Neural progenitor cell (in vitro differentiated cells): ENCODE results near the gene TLE3. TPM values are rescaled to one million over a fixed set of nuclear protein-coding genes. Genes with fewer than 3 reads are reported as not detected.

ENCODE experiments used
- DNase-seq: peaks from one replicate; pipeline ENCODE4 v3.0.0-alpha.2; 2016; ENCODE audit warnings: low spot score
- H2AFZ ChIP-seq: fragments of 200-600 bp; sonication (generic); replicated peaks from 2 replicates; pipeline ENCODE4 v1.6.1; 2016; ENCODE audit warnings: antibody characterized with exemption
- H3F3A ChIP-seq: fragments of 200-600 bp; sonication (generic); 2 replicates; pipeline ENCODE4 v1.6.1; 2016; ENCODE audit warnings: antibody characterized with exemption, low read depth
- H3K27ac ChIP-seq: fragments of 200-600 bp; sonication (generic); 2 replicates; pipeline ENCODE4 v1.5.1; 2016; ENCODE audit warnings: mild to moderate bottlenecking
- H3K27me3 ChIP-seq: fragments of 200-600 bp; sonication (generic); 2 replicates; pipeline ENCODE4 v1.6.1; 2016; ENCODE audit warnings: mild to moderate bottlenecking, moderate library complexity
- H3K36me3 ChIP-seq: fragments of 200-600 bp; sonication (generic); 2 replicates; pipeline ENCODE4 v1.5.1; 2016
- H3K4me1 ChIP-seq: fragments of 200-600 bp; sonication (generic); 2 replicates; pipeline ENCODE4 v1.6.1; 2016; ENCODE audit warnings: mixed run types
- H3K4me2 ChIP-seq: fragments of 200-600 bp; sonication (generic); 2 replicates; pipeline ENCODE4 v1.6.1; 2016
- H3K4me3 ChIP-seq: fragments of 200-600 bp; sonication (generic); 2 replicates; pipeline ENCODE4 v1.5.1; 2016
- H3K79me2 ChIP-seq: fragments of 200-600 bp; sonication (generic); 2 replicates; pipeline ENCODE4 v1.6.1; 2016; ENCODE audit warnings: low read depth
- H3K9ac ChIP-seq: fragments of 200-600 bp; sonication (generic); 2 replicates; pipeline ENCODE4 v1.6.1; 2016
- H3K9me3 ChIP-seq: fragments of 200-600 bp; sonication (generic); 2 replicates; pipeline ENCODE4 v1.5.1; 2016; ENCODE audit warnings: low read depth
- H4K20me1 ChIP-seq: fragments of 200-600 bp; sonication (generic); 2 replicates; pipeline ENCODE4 v1.6.1; 2016; ENCODE audit warnings: low read depth
- H3K27ac Mint-ChIP-seq: 3 replicates; pipeline ENCODE4 v1.8.0; 2021; ENCODE audit warnings: mixed read lengths
- H3K27me3 Mint-ChIP-seq: 2 replicates; pipeline ENCODE4 v1.8.0; 2022; ENCODE audit warnings: low read depth, mild to moderate bottlenecking, inconsistent platforms, moderate library complexity, mixed read lengths; ENCODE audit not compliant: insufficient read depth
- H3K36me3 Mint-ChIP-seq: 3 replicates; pipeline ENCODE4 v1.8.0; 2021; ENCODE audit warnings: mixed read lengths
- H3K4me1 Mint-ChIP-seq: 3 replicates; pipeline ENCODE4 v1.8.0; 2021; ENCODE audit warnings: mixed read lengths
- H3K4me3 Mint-ChIP-seq: 3 replicates; pipeline ENCODE4 v1.8.0; 2021; ENCODE audit warnings: mild to moderate bottlenecking, moderate library complexity, mixed read lengths
- H3K9me3 Mint-ChIP-seq: 3 replicates; pipeline ENCODE4 v1.8.0; 2020; ENCODE audit warnings: mixed read lengths
- EZH2 ChIP-seq: fragments of 200-600 bp; sonication (generic); IDR thresholded peaks from 2 replicates; pipeline ENCODE4 v1.6.1; 2017; ENCODE audit warnings: antibody characterized with exemption, mild to moderate bottlenecking, moderate library complexity
- EZH2phosphoT487 ChIP-seq: fragments of 200-600 bp; sonication (generic); IDR thresholded peaks from 2 replicates; pipeline ENCODE4 v1.6.1; 2017; ENCODE audit warnings: antibody characterized with exemption
- total RNA-seq: library from RNA; depleted of rRNA; stranded (reverse); fragments of >200 nt; gene quantifications from 2 replicates; pipeline ENCODE4 v1.2.3, GENCODE V29; 2015; ENCODE audit warnings: low replicate concordance
- TF ChIP-seq, protein P1 (sequence below): fragments of 200-600 bp; sonication (generic); IDR thresholded peaks from 2 replicates; pipeline ENCODE4 v1.5.1; 2017; ENCODE audit warnings: antibody characterized with exemption, mild to moderate bottlenecking

The TLE3 gene
- total RNA-seq, 1 donor from 2014 or later: 22.1 TPM

DNA sequence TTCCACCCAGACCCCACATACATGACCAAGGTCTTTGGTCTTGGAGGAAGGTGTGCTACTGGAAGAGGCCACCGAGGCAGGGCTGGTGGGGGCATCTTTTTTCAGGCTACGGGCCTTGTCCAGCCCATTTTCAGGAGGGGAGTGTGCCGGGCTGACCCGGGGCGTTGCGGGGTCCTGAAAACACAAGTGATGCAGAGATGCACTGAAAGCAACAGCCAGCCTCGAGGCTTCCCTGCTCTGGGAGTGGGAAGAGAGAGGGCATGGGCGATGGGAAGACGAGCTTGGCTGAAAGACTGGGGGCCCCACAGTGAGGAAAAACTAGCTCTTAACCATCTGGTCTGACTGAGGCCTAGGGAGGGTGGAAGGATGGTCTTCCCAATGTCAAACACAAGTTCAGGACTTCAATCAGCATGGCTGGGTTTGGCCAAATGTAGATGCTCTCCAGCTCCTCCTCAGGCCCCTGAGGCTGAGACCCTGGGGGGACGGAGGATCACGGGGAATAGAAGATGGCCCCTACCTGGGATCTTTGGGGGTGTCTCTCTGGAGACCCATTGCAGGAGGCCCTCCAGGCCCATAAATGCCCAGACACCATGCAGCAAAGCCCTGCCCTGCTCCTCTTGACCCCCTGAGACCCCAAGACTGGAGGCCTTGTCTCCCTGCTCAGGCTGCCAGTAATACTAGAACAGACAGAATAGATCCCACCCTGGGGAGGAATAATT, 38.9 kb downstream of the TLE3 start:
- no peak for TF ChIP-seq EZH2
- TF ChIP-seq, protein P1, sequence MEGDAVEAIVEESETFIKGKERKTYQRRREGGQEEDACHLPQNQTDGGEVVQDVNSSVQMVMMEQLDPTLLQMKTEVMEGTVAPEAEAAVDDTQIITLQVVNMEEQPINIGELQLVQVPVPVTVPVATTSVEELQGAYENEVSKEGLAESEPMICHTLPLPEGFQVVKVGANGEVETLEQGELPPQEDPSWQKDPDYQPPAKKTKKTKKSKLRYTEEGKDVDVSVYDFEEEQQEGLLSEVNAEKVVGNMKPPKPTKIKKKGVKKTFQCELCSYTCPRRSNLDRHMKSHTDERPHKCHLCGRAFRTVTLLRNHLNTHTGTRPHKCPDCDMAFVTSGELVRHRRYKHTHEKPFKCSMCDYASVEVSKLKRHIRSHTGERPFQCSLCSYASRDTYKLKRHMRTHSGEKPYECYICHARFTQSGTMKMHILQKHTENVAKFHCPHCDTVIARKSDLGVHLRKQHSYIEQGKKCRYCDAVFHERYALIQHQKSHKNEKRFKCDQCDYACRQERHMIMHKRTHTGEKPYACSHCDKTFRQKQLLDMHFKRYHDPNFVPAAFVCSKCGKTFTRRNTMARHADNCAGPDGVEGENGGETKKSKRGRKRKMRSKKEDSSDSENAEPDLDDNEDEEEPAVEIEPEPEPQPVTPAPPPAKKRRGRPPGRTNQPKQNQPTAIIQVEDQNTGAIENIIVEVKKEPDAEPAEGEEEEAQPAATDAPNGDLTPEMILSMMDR: no peak
- no peak for TF ChIP-seq EZH2phosphoT487
- no peaks in the 10 kb centered on the region for H3K27me3 ChIP-seq
- H3K36me3 ChIP-seq: no peaks in the 10 kb centered on the region
- H3F3A ChIP-seq: no peaks in the 10 kb centered on the region
- H3K4me3 Mint-ChIP-seq: no peak overlapping the region
- no peaks in the 10 kb centered on the region for H3K9me3 ChIP-seq
- no peak overlapping the region for H3K4me3 ChIP-seq
- no peaks in the 10 kb centered on the region for H3K4me1 ChIP-seq
- no peak overlapping the region for H3K27ac ChIP-seq
- peaks cover 38% of the 10 kb centered on the region for H3K4me1 Mint-ChIP-seq
- peaks cover 3% of the 10 kb centered on the region for H3K79me2 ChIP-seq
- peaks cover 32% of the 10 kb centered on the region for H3K36me3 Mint-ChIP-seq
- no peak overlapping the region for H3K4me2 ChIP-seq
- peak overlapping the region; percentile 29 for H3K27ac Mint-ChIP-seq
- peaks cover 18% of the 10 kb centered on the region for H4K20me1 ChIP-seq
- H2AFZ ChIP-seq: no peak overlapping the region
- H3K9ac ChIP-seq: no peak overlapping the region
- peaks cover 14% of the 10 kb centered on the region for H3K27me3 Mint-ChIP-seq
- H3K9me3 Mint-ChIP-seq: no peaks in the 10 kb centered on the region
- DNase-seq: no peak

DNA sequence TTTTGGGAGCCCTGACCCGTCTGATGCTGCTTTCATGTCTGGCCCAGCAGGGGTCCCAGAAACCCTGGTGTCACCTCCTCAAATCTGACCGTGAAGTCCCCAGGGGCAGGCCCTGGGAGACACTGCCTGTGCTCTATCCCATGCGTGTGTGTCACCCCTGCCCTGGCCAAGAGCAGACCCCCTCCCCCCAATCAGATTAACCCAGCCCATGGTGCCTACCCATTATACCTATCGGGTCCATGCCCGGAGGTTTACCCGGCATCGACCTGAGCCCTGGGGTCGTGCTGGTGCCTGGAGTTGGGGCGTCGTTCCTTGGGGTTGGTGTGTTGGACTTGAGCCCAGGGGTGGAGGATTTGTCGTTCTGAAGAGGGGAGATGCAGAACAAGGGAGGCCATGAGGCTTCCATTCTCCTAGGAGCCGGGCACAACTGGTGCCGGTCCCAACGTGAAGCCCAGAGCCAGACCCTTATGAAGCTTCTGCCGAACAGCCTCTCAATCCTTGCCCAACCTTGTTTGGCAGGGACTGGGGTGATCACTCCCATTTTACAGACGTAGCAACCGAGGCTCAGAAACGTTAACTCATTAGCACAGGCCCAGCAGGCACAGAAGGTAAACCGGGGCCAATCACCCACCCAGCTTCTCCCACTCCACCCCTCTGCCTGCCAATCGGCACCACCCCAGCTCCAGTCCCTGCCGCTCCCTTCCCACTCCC, 39.6 kb downstream of the TLE3 start:
- H3K27me3 Mint-ChIP-seq: peaks cover 13% of the 10 kb centered on the region
- no peak overlapping the region for H3K27ac ChIP-seq
- no peak for TF ChIP-seq EZH2phosphoT487
- TF ChIP-seq, protein P1: no peak
- no peak for TF ChIP-seq EZH2
- peaks cover 12% of the 10 kb centered on the region for H4K20me1 ChIP-seq
- H3K36me3 Mint-ChIP-seq: peaks cover 36% of the 10 kb centered on the region
- H2AFZ ChIP-seq: no peak overlapping the region
- H3F3A ChIP-seq: no peaks in the 10 kb centered on the region
- no peaks in the 10 kb centered on the region for H3K9me3 Mint-ChIP-seq
- H3K4me3 Mint-ChIP-seq: no peak overlapping the region
- H3K9ac ChIP-seq: no peak overlapping the region
- no peaks in the 10 kb centered on the region for H3K36me3 ChIP-seq
- H3K27ac Mint-ChIP-seq: no peak overlapping the region
- H3K4me3 ChIP-seq: no peak overlapping the region
- no peaks in the 10 kb centered on the region for H3K27me3 ChIP-seq
- H3K9me3 ChIP-seq: no peaks in the 10 kb centered on the region
- no peak overlapping the region for H3K4me2 ChIP-seq
- no peaks in the 10 kb centered on the region for H3K4me1 ChIP-seq
- peaks cover 31% of the 10 kb centered on the region for H3K4me1 Mint-ChIP-seq
- no peak for DNase-seq
- peaks cover 3% of the 10 kb centered on the region for H3K79me2 ChIP-seq

DNA sequence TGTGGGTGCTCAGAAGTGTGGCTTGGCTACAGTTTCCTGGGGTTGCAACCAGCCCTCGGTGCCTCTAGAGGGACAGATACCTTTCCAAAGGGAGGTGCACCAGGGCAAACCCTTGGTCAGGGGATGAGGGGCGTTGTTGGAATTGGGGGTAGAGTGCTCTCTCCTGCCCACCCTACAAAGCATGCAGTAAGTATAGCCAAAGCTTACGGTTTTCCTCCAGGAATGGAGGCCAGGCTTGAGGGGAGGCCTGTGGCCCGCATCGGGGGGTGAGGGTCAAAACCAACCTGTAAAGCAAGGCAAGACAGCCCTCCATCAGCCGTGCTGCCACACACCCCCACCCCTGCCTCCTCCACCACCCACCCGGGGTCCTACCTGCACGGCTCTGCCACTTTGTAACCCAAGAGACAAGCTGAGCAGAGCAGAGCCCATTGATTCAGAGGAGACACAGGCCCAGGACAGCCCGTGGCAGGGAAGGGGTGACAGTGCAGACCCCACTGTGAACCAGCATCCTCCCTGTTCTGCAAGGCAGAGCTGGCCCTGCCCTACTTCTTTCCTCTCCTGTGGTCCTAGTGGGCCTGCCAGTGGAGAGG, 41.5 kb downstream of the TLE3 start:
- no peaks in the 10 kb centered on the region for H3K4me1 ChIP-seq
- Mint-ChIP-seq H3K9me3 (no peaks in the 10 kb centered on the region), H3K4me3 (no peak overlapping the region), H3K4me1 (peaks cover 14% of the 10 kb centered on the region), H3K36me3 (peaks cover 41% of the 10 kb centered on the region), H3K27me3 (peaks cover 10% of the 10 kb centered on the region), H3K27ac (no peak overlapping the region)
- H3K36me3 ChIP-seq: no peaks in the 10 kb centered on the region
- no peaks in the 10 kb centered on the region for H3K27me3 ChIP-seq
- H3K79me2 ChIP-seq: no peaks in the 10 kb centered on the region
- TF ChIP-seq EZH2phosphoT487 (no peak), EZH2 (no peak)
- TF ChIP-seq, protein P1: no peak
- no peak overlapping the region for H3K27ac ChIP-seq
- no peak overlapping the region for H3K9ac ChIP-seq
- no peaks in the 10 kb centered on the region for H3F3A ChIP-seq
- no peaks in the 10 kb centered on the region for H3K9me3 ChIP-seq
- H3K4me2 ChIP-seq: no peak overlapping the region
- H4K20me1 ChIP-seq: peaks cover 5% of the 10 kb centered on the region
- H2AFZ ChIP-seq: no peak overlapping the region
- DNase-seq: no peak
- no peak overlapping the region for H3K4me3 ChIP-seq
